ENCODE results near the gene CKLF.

Gene CKLF

GRCh38 chr16:66541388-66542355 lies 10.7 kb upstream of the CKLF start:
- DNase-seq (ENCODE audit: low read depth in 1 of 2, low spot score in 1 of 2) = no peak

GRCh38 chr16:66542396-66542795 lies 10.0 kb upstream of the CKLF start:
- no peak for DNase-seq (ENCODE audit: low read depth in 1 of 2, low spot score in 1 of 2)

- no peak for DNase-seq (ENCODE audit: low read depth in 1 of 2, low spot score in 1 of 2)
These were observed 8.8 kb upstream of the CKLF start for GRCh38 chr16:66543541-66543940.

GRCh38 chr16:66544016-66544757 lies 8.2 kb upstream of the CKLF start:
- no peak for DNase-seq (ENCODE audit: low read depth in 1 of 2, low spot score in 1 of 2)

- DNase-seq (ENCODE audit: low read depth in 1 of 2, low spot score in 1 of 2) = no peak
These were observed 5.0 kb upstream of the CKLF start for GRCh38 chr16:66547101-66547989.

- no peak for DNase-seq (ENCODE audit: low read depth in 1 of 2, low spot score in 1 of 2)
These were observed 4.3 kb upstream of the CKLF start for GRCh38 chr16:66548068-66548467.

GRCh38 chr16:66548868-66549267 lies 3.5 kb upstream of the CKLF start:
- DNase-seq (ENCODE audit: low read depth in 1 of 2, low spot score in 1 of 2) = no peak

GRCh38 chr16:66549284-66550131 lies 2.9 kb upstream of the CKLF start, which contains the start of gene TK2:
Gene TK2 (minus strand): TSS chr16:66550122. CDS start chr16:66550061, 61 bp downstream.
- peak; percentile 40 to 46 for DNase-seq (ENCODE audit: low read depth in 1 of 2, low spot score in 1 of 2)

GRCh38 chr16:66551348-66551759 lies 1.0 kb upstream of the CKLF start:
- peak; percentile 25 to 44 for DNase-seq (ENCODE audit: low read depth in 1 of 2, low spot score in 1 of 2)

GRCh38 chr16:66551788-66552285 lies 539 bp upstream of the CKLF start:
- DNase-seq (ENCODE audit: low read depth in 1 of 2, low spot score in 1 of 2) = no peak

GRCh38 chr16:66553223-66553622 lies 847 bp downstream of the CKLF start:
- DNase-seq (ENCODE audit: low read depth in 1 of 2, low spot score in 1 of 2) = no peak

- no peak for DNase-seq (ENCODE audit: low read depth in 1 of 2, low spot score in 1 of 2)
These were observed 1.6 kb downstream of the CKLF start for GRCh38 chr16:66554021-66554420.

GRCh38 chr16:66554495-66554894 lies 2.1 kb downstream of the CKLF start:
- DNase-seq (ENCODE audit: low read depth in 1 of 2, low spot score in 1 of 2) = no peak

GRCh38 chr16:66560107-66560506 lies 7.7 kb downstream of the CKLF start:
- DNase-seq (ENCODE audit: low read depth in 1 of 2, low spot score in 1 of 2) = no peak

- DNase-seq (ENCODE audit: low read depth in 1 of 2, low spot score in 1 of 2) = no peak
These were observed 9.2 kb downstream of the CKLF start for GRCh38 chr16:66561381-66562080.

GRCh38 chr16:66562409-66562808 lies 10.0 kb downstream of the CKLF start:
- no peak for DNase-seq (ENCODE audit: low read depth in 1 of 2, low spot score in 1 of 2)

- no peak for DNase-seq (ENCODE audit: low read depth in 1 of 2, low spot score in 1 of 2)
These were observed 10.6 kb downstream of the CKLF start for GRCh38 chr16:66562986-66563385.

- DNase-seq (ENCODE audit: low read depth in 1 of 2, low spot score in 1 of 2) = no peak
These were observed 11.4 kb downstream of the CKLF start for GRCh38 chr16:66563574-66564334.
